GM06990 (cell line): ENCODE measurements around the gene ZCCHC24.

Experiments used
- DNase-seq: peaks from one replicate; pipeline ENCODE4 v3.0.0-alpha.2; 2011; ENCODE audit not compliant: insufficient read length; ENCODE audit errors: extremely low read depth
- H3K27me3 ChIP-seq: replicated peaks from 2 replicates; pipeline ENCODE4 v1.6.0; 2011; ENCODE audit warnings: low read length; ENCODE audit not compliant: control insufficient read depth, insufficient read depth
- H3K36me3 ChIP-seq: 2 replicates; pipeline ENCODE4 v1.5.1; 2011; ENCODE audit warnings: low read length; ENCODE audit not compliant: control insufficient read depth, insufficient read depth
- H3K4me3 ChIP-seq: replicated peaks from 2 replicates; pipeline ENCODE4 v1.5.1; 2011; ENCODE audit warnings: low read depth, mild to moderate bottlenecking, control low read depth, low read length
- CTCF ChIP-seq: IDR thresholded peaks from 2 replicates; pipeline ENCODE4 v1.5.1; 2011; ENCODE audit warnings: low read length, control low read depth, mild to moderate bottlenecking, inconsistent platforms; ENCODE audit not compliant: insufficient read depth, poor library complexity, severe bottlenecking

Gene ZCCHC24

DNA sequence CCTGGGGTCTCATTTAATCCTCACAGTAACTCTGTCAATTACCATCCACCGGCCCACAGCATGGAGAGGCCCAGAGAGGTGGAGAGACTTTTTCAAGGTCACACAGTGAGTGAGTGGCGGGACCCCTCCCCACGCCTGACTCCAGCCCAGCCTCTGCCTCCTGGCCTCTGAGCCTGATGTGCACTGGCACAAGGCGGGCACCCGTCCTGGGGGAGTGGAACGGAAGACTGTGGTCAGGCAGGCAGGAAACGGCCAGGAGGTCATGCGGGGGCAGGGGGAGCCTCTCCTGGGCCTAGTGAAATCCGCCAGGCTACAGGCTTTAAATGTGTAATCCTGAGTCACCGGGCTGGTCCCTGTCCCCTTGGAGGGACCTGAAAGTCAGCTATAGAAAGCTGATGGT, 32.2 kb downstream of the ZCCHC24 start:
- TF ChIP-seq CTCF, result no peak
- no peaks in the 10 kb centered on the region; the same call in 1 of the 2 replicates for H3K27me3 ChIP-seq
- DNase-seq, result no peak
- no peaks in the 10 kb centered on the region for H3K36me3 ChIP-seq
- no peak overlapping the region for H3K4me3 ChIP-seq

DNA sequence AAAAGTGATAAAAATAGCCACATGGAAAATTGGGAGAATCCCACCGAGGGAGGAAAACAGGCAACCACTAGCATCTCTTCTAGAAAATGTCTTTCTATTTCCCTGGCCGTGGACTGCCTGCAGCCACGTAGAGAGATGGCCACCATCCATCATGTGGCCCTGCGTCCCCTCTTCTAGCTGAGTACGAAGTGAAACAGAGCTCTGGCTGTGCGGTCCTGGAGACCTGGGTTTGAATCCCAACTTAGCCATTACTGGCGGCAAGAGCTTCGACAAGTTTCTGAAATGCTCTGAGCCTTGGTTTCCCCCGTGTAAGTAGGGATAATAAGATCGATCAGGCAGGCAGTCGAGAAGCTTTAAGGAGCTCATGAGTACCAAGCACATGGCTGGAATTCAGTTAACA, 32.9 kb downstream of the ZCCHC24 start:
- Histone ChIP-seq H3K27me3 (no peaks in the 10 kb centered on the region; the same call in 1 of the 2 replicates), H3K4me3 (no peak overlapping the region), H3K36me3 (no peaks in the 10 kb centered on the region)
- TF ChIP-seq CTCF, result no peak
- no peak for DNase-seq

- no peak for TF ChIP-seq CTCF
Observed at GRCh38 chr10:79411546-79412495, 33.6 kb downstream of the ZCCHC24 start.

GRCh38 chr10:79410315-79411094, 34.9 kb downstream of the ZCCHC24 start:
- Histone ChIP-seq H3K36me3 (no peaks in the 10 kb centered on the region), H3K4me3 (no peak overlapping the region), H3K27me3 (no peaks in the 10 kb centered on the region; the same call in 1 of the 2 replicates)
- no peak for TF ChIP-seq CTCF
- DNase-seq, result no peak

More at GRCh38 chr10:79411546-79412495, 33.6 kb downstream of the ZCCHC24 start:
- Histone ChIP-seq H3K27me3 (no peaks in the 10 kb centered on the region; the same call in 1 of the 2 replicates), H3K36me3 (no peaks in the 10 kb centered on the region), H3K4me3 (no peak overlapping the region)
- DNase-seq, result no peak

DNA sequence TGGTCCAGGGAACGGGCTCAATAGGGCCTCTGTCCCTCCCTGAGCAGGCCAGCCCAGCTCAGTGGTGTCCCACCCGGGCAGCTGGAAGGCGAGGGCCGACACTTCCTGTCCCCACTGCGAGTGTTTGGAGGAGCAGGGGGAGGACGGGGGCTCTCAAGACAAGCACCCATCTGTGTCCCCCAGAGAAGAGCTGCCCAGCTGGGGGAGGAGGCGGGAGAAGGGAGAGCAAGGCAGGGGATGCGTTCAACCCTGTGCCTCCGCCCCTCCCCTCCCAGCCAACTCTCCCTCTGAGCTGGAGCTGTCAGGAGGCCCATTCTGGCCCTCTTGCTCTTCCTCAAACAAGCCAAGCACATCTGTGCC, 35.7 kb downstream of the ZCCHC24 start:
- TF ChIP-seq CTCF, result no peak
- Histone ChIP-seq H3K4me3 (no peak overlapping the region), H3K27me3 (no peaks in the 10 kb centered on the region; the same call in 1 of the 2 replicates), H3K36me3 (no peaks in the 10 kb centered on the region)
- DNase-seq, result no peak
